OCI-LY3 (cell line): ENCODE measurements around the gene CRX.

Experiments used
- EZH2phosphoT487 ChIP-seq: fragments of 200-600 bp; shearing (Covaris generic); IDR thresholded peaks from 2 replicates; pipeline ENCODE4 v1.6.1; 2018; ENCODE audit warnings: antibody characterized with exemption, mixed run types, low read depth
- TF ChIP-seq, protein P1 (sequence below): fragments of 200-600, 300-600 bp; sonication (generic); IDR thresholded peaks from 2 replicates; pipeline ENCODE4 v1.5.1; 2014; ENCODE audit warnings: antibody characterized with exemption, low read length, low read depth

DNA sequence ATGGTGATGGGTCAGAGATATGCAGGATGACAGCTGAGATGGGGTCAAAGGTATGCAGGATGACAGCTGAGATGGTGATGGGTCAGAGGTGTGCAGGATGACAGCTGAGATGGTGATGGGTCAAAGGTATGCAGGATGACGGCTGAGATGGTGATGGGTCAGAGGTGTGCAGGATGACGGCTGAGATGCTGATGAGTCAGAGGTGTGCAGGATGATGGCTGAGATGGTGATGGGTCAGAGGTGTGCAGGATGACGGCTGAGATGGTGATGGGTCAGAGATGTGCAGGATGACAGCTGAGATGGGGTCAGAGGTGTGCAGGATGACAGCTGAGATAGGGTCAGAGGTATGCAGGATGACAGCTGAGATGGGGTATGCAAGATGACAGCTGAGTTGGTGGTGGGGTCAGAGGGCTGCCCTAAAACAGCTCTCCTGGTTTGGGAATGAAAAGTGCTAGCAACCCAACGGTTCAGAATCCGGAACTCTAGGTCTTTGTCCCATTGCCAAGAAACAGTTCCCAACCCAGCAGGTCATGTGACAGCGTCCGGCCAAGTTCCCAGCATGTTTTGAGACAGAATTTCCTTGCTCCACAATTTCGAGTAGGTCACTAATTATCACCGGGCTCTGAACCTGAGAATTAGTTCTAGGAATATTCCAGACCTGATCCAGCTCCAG is 40.0 kb upstream of the CRX start:
- TF ChIP-seq, protein P1, sequence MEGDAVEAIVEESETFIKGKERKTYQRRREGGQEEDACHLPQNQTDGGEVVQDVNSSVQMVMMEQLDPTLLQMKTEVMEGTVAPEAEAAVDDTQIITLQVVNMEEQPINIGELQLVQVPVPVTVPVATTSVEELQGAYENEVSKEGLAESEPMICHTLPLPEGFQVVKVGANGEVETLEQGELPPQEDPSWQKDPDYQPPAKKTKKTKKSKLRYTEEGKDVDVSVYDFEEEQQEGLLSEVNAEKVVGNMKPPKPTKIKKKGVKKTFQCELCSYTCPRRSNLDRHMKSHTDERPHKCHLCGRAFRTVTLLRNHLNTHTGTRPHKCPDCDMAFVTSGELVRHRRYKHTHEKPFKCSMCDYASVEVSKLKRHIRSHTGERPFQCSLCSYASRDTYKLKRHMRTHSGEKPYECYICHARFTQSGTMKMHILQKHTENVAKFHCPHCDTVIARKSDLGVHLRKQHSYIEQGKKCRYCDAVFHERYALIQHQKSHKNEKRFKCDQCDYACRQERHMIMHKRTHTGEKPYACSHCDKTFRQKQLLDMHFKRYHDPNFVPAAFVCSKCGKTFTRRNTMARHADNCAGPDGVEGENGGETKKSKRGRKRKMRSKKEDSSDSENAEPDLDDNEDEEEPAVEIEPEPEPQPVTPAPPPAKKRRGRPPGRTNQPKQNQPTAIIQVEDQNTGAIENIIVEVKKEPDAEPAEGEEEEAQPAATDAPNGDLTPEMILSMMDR = no peak
- TF ChIP-seq EZH2phosphoT487 = no peak
